ENCODE measurements around the gene AP2A2.

AP2A2 gene

DNA sequence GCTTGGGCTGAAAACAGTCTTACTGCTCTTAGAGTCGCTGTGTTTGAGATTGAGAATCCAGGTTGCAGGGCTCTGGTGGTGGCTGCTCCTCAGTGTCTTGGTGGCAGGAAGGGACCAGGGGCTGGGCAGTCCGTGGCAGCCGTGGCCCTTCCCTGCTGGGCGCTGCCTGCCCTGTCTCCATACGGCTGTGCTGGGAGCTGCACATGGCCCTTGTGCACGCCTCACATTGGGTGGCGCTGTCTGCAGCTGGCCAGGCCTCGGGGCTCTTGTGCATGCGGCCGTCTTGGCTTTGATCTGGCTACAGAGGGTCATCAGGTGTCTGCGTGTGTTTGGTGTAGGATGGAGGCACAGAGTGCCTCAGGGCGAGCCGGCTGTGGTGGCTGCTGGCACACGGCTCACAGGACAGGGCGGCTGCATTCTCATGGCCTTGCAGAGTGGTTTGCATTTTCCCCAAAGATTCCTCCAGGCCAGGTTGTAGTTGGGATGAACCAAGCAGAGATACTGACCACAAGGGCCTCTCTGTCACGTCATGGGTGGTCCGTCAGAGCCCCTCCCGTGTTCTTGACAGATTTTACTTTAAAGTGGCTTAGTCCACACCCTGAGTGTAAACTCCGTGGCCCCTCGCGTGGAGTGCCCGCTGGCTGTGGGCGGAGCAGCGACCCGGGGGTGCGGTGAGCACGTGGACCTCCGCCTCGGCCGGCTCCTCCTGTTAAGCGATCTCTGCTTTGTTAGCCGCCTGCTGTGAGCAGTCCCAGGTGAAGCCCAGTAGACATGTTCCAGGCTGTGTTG, 76.1 kb downstream of the AP2A2 start:
- no peak overlapping the region for H3K27ac ChIP-seq
- TF ChIP-seq, protein P1, sequence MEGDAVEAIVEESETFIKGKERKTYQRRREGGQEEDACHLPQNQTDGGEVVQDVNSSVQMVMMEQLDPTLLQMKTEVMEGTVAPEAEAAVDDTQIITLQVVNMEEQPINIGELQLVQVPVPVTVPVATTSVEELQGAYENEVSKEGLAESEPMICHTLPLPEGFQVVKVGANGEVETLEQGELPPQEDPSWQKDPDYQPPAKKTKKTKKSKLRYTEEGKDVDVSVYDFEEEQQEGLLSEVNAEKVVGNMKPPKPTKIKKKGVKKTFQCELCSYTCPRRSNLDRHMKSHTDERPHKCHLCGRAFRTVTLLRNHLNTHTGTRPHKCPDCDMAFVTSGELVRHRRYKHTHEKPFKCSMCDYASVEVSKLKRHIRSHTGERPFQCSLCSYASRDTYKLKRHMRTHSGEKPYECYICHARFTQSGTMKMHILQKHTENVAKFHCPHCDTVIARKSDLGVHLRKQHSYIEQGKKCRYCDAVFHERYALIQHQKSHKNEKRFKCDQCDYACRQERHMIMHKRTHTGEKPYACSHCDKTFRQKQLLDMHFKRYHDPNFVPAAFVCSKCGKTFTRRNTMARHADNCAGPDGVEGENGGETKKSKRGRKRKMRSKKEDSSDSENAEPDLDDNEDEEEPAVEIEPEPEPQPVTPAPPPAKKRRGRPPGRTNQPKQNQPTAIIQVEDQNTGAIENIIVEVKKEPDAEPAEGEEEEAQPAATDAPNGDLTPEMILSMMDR (conservative IDR thresholded peaks at IDR 0.05), result no peak

DNA sequence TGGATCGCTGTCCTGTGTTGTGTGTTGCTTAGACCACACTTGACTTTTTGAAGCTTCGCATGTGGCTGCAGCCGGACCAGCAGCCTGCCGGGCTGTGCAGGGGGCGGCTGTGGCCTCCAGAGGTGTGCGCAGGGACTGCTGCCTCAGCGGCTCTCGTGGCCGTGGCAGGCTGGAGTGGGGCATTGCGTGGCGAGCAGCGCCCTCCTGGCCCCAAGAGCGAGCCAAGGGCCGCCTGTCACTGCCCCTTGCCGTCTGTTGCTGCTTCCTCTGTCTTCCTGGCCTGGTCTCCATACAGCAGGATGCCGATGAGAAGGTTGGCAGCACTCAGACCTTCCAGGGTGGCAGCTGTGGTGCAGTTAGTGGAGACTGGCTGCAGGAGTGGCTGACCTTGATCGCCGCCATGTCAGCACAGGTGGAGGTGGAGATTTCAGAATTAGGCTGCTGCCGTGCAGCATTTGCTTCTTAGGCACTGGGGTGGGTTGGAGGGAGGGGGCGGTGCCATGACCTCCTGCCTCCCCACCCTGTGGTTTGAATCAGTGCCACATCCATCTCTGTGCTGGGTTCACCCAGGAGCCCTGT, 76.8 kb downstream of the AP2A2 start:
- no peak overlapping the region for H3K27ac ChIP-seq
- TF ChIP-seq, protein P1 (conservative IDR thresholded peaks at IDR 0.05), result no peak

DNA sequence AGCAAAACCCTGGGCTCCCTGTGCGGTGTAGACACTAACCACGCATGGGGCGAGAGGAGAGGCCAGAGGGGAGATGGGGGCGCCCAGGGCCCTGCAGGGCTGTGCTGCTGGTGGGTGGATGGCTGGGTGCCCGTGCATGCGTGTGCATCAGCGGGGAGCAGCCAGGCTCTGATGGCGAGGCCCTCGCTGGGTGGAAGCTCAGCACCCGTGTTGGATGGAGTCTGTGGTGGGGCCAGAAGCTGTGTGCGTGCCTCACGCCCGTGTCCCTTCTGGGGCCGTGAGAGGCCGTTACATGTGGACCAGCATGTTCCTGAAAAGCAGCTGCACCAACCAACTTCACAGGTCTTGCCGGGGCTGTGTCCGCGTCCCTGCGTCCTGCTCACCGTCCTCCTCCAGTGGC, 77.5 kb downstream of the AP2A2 start:
- TF ChIP-seq, protein P1 (conservative IDR thresholded peaks at IDR 0.05), result no peak
- H3K27ac ChIP-seq, result no peak overlapping the region

DNA sequence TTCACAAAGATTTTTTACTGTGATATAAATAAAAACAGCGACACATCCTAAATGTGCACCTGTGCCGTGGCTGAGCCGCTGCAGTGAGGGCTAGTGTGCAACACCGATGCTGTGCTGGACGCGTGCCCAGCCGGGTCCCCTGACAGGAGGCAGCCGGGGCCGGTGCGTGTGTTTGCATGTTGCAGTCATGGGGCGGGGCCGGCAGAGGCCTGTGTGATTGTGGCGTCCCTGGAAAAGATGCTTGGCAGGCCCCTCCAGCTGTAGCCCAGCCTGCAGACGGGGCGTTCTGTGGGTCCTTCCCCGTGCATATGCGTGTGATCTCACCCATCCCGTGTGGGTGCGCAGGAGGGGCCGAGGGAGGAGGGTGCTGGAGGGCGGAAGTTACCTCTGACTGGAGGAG, 80.3 kb downstream of the AP2A2 start:
- TF ChIP-seq, protein P1 (conservative IDR thresholded peaks at IDR 0.05), result no peak

DNA sequence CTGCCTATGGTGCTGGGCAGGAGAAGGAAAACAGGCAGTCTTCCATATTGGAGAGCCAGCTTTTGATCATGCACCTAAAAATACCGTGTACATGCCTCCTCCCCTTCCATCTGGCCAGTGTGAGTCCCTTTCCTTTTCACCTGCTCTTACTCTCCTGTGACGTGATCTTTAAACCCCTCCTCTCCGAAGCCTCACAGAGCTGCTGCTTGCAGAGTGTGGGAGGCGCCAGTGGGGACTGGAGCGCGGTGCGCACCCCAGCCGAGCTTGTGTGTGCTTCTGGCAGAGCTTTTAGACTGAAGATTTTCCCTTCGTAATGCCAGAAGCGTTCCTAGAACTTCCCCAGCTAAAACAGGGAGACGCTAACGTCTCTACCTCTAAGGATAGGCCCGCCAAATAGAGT, 81.1 kb downstream of the AP2A2 start:
- H3K27ac ChIP-seq, result no peak overlapping the region
- TF ChIP-seq, protein P1 (conservative IDR thresholded peaks at IDR 0.05), result no peak

More for the DNA sequence above, 80.3 kb downstream of the AP2A2 start:
- H3K27ac ChIP-seq, result no peak overlapping the region

DNA sequence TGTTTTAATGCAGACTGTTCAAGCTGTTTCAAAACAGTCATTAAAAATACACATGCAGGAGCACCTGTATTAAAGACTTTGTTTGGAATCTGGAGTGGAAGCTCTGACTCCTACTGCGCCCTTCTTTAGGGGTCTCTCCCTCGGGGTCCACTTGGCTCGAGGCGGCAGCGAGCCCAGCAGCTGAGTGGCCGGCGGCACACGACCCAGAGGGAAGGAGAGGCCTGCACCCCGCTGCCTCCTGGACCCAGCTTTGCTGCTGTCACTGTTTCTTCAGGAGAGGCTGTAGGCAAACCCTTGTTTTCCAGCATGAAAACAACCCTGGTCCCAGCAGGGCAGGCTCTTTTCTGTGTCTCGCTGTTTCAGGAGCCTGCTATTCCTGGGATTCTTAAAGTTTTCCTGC, 81.6 kb downstream of the AP2A2 start:
- no peak overlapping the region for H3K27ac ChIP-seq
- TF ChIP-seq, protein P1 (conservative IDR thresholded peaks at IDR 0.05), result no peak

DNA sequence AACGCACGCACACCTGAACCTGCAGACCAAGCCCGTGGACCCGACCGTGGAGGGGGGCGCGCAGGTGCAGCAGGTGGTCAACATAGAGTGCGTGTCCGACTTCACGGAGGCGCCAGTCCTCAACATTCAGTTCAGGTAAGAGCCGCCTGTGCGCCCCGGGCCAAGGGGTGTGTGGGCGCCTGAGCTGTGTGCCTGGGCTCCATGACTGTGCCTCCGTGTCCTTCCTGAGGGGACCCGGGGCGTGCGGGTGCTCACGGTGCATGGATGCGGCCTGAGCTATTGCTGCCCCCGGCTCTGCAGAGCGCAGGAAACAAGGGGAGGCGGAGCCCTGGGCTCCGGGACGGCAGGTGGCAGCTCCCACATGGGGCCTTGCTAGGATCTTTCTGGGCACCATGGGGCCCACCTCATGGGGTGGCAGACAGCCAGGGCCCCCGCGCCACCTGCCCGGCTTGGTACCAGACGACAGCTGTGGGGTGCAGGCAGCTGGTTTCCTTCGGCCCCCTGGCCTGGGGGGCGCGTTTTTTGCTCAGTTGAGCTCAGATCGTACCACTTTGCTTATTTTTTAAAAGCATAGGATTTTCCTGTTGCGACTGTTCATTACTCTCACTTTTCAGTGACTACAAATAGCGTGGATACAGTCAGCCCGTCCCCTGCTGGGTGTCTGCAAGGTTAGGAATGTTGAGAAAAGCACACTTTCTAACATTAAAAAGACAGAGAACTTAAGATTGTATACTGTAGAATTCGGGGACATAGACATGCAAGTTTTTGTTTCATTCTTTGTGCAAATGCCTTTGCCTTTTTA, 82.5 kb downstream of the AP2A2 start:
- TF ChIP-seq, protein P1 (conservative IDR thresholded peaks at IDR 0.05), result no peak
- H3K27ac ChIP-seq, result no peak overlapping the region

Data from VCaP (cell line).